HT1080 (cell line): ENCODE data around the gene CASK. TPM values are rescaled to one million over a fixed set of nuclear protein-coding genes. Genes with fewer than 3 reads are reported as not detected.

ENCODE experiments used
- DNase-seq: peaks from one replicate; pipeline ENCODE4 v3.0.0-alpha.2; 2015; ENCODE audit warnings: low read depth
- small RNA-seq: library from RNA; depleted of rRNA; stranded (forward); fragments of <200 nt; gene quantifications from one replicate; pipeline ENCODE3, GENCODE V24; 2014
- total RNA-seq: library from RNA; depleted of rRNA; stranded (reverse); fragments of >200 nt; shearing (Covaris generic); gene quantifications from 2 replicates; pipeline ENCODE4 v1.2.3, GENCODE V29; 2014; rRNA removed

CASK gene
- total RNA-seq, 1 experiment from 2014 or later = 11.8 TPM

GRCh38 chrX:41475591-41476241, 447.6 kb downstream of the CASK start:
- no peak for DNase-seq

- DNase-seq = no peak
These were observed 448.2 kb downstream of the CASK start for GRCh38 chrX:41475191-41475590.

- DNase-seq = no peak
These were observed 448.6 kb downstream of the CASK start for GRCh38 chrX:41474726-41475100.

DNA sequence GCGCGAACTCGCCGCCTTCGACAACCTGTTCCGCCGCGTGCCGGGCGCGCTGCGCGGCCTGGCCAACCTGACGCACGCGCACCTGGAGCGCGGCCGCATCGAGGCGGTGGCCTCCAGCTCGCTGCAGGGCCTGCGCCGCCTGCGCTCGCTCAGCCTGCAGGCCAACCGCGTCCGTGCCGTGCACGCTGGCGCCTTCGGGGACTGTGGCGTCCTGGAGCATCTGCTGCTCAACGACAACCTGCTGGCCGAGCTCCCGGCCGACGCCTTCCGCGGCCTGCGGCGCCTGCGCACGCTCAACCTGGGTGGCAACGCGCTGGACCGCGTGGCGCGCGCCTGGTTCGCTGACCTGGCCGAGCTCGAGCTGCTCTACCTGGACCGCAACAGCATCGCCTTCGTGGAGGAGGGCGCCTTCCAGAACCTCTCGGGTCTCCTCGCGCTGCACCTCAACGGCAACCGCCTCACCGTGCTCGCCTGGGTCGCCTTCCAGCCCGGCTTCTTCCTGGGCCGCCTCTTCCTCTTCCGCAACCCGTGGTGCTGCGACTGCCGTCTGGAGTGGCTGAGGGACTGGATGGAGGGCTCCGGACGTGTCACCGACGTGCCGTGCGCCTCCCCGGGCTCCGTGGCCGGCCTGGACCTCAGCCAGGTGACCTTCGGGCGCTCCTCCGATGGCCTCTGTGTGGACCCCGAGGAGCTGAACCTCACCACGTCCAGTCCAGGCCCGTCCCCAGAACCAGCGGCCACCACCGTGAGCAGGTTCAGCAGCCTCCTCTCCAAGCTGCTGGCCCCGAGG, 449.2 kb downstream of the CASK start:
- no peak for DNase-seq

DNA sequence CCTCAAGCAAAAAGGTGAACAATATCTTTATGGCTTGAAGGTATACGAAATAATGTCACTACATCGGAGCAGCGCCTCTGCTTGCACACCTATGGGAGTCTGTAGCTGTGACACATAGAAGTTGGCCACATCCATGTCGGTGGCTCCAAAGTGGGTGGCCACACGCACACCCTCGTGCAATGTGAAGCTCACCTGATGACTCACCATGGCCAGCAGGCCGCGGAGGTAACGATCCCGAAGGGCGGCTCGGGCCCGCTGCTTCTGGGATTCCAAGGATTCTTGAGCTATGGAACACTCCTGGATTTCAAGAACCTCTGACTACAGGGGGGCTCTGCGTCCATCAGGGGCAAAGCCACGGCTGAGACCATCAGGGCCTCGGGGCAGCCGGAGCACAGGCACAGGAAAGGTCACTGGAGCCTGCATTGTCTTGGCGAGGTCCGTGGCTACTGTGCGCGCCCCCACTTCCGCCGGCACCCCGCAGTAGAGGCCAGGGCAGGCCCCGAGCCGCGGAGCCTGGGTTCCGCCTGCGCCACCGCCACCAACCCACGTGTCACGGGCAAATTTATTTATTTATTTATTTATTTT, 451.0 kb downstream of the CASK start:
- DNase-seq = no peak

- no peak for DNase-seq
These were observed 451.6 kb downstream of the CASK start for GRCh38 chrX:41471786-41472185.

GRCh38 chrX:41470706-41471105, 452.6 kb downstream of the CASK start:
- DNase-seq = no peak

DNA sequence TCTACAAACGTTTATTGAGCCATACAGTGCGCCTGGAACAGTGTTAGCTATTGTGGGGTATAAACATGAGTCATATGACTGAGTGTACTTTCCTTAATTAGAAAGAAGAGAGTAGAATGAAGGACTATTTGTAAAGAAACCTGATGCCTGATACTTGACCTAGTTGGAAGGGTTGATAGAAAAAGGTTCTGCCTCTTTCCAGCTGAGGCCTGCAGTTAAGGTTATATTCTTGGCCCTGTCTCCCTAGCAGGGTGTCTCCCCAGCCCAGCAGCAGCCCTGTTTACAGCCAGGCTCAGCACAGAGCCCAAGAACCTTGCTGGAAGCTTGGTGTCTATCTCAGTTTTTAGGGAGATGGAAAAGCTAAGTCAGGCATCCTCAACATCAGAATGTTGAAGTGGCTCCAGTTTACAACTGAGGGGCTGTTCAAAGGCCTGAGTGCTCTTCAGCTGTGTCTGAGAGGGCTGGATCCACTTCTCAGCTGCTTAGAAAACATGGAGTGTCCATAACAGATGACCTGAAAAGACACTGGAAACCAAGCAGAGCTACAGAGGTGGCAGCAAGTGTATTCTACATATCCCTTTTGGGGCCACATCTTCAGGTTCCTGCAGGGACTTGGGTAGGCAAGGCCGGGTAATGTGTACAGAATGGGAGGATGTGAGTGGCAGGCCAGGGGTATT, 454.6 kb downstream of the CASK start:
- DNase-seq = peak; percentile 48

Small RNAs within 50 kb of the gene (small RNA-seq; reads per million reads assigned to genes)
- gene AL353691.2 (not detected), gene RN7SL144P (not detected), gene RNU6-1321P (not detected), gene RNU6-202P (not detected)

Other genes starting within 250 kb of the CASK start
- gene GPR34, start 234.6 kb downstream of the CASK start, total RNA-seq = not detected in 2 replicates
- gene GPR82, start 199.4 kb downstream of the CASK start, total RNA-seq = not detected in 2 replicates